Neural progenitor cell (in vitro differentiated cells): Measurements from ENCODE around the gene PRMT5. TPM values are rescaled to one million over a fixed set of nuclear protein-coding genes. Genes with fewer than 3 reads are reported as not detected.
"Not testable (repeated sequence)": the region's sequence is repeated elsewhere in the genome, so short reads cannot be mapped to it uniquely, and the experiment has no call there.

Source experiments
- DNase-seq: peaks from one replicate; pipeline ENCODE4 v3.0.0-alpha.2; 2016; ENCODE audit warnings: low spot score
- H2AFZ ChIP-seq: fragments of 200-600 bp; sonication (generic); replicated peaks from 2 replicates; pipeline ENCODE4 v1.6.1; 2016; ENCODE audit warnings: antibody characterized with exemption
- H3F3A ChIP-seq: fragments of 200-600 bp; sonication (generic); 2 replicates; pipeline ENCODE4 v1.6.1; 2016; ENCODE audit warnings: antibody characterized with exemption, low read depth
- H3K27ac ChIP-seq: fragments of 200-600 bp; sonication (generic); 2 replicates; pipeline ENCODE4 v1.5.1; 2016; ENCODE audit warnings: mild to moderate bottlenecking
- H3K27me3 ChIP-seq: fragments of 200-600 bp; sonication (generic); 2 replicates; pipeline ENCODE4 v1.6.1; 2016; ENCODE audit warnings: mild to moderate bottlenecking, moderate library complexity
- H3K36me3 ChIP-seq: fragments of 200-600 bp; sonication (generic); 2 replicates; pipeline ENCODE4 v1.5.1; 2016
- H3K4me1 ChIP-seq: fragments of 200-600 bp; sonication (generic); 2 replicates; pipeline ENCODE4 v1.6.1; 2016; ENCODE audit warnings: mixed run types
- H3K4me2 ChIP-seq: fragments of 200-600 bp; sonication (generic); 2 replicates; pipeline ENCODE4 v1.6.1; 2016
- H3K4me3 ChIP-seq: fragments of 200-600 bp; sonication (generic); 2 replicates; pipeline ENCODE4 v1.5.1; 2016
- H3K79me2 ChIP-seq: fragments of 200-600 bp; sonication (generic); 2 replicates; pipeline ENCODE4 v1.6.1; 2016; ENCODE audit warnings: low read depth
- H3K9ac ChIP-seq: fragments of 200-600 bp; sonication (generic); 2 replicates; pipeline ENCODE4 v1.6.1; 2016
- H3K9me3 ChIP-seq: fragments of 200-600 bp; sonication (generic); 2 replicates; pipeline ENCODE4 v1.5.1; 2016; ENCODE audit warnings: low read depth
- H4K20me1 ChIP-seq: fragments of 200-600 bp; sonication (generic); 2 replicates; pipeline ENCODE4 v1.6.1; 2016; ENCODE audit warnings: low read depth
- H3K27ac Mint-ChIP-seq: 3 replicates; pipeline ENCODE4 v1.8.0; 2021; ENCODE audit warnings: mixed read lengths
- H3K27me3 Mint-ChIP-seq: 2 replicates; pipeline ENCODE4 v1.8.0; 2022; ENCODE audit warnings: low read depth, mild to moderate bottlenecking, inconsistent platforms, moderate library complexity, mixed read lengths; ENCODE audit not compliant: insufficient read depth
- H3K36me3 Mint-ChIP-seq: 3 replicates; pipeline ENCODE4 v1.8.0; 2021; ENCODE audit warnings: mixed read lengths
- H3K4me1 Mint-ChIP-seq: 3 replicates; pipeline ENCODE4 v1.8.0; 2021; ENCODE audit warnings: mixed read lengths
- H3K4me3 Mint-ChIP-seq: 3 replicates; pipeline ENCODE4 v1.8.0; 2021; ENCODE audit warnings: mild to moderate bottlenecking, moderate library complexity, mixed read lengths
- H3K9me3 Mint-ChIP-seq: 3 replicates; pipeline ENCODE4 v1.8.0; 2020; ENCODE audit warnings: mixed read lengths
- CTCF ChIP-seq: fragments of 200-600 bp; sonication (generic); IDR thresholded peaks from 2 replicates; pipeline ENCODE4 v1.5.1; 2017; ENCODE audit warnings: antibody characterized with exemption, mild to moderate bottlenecking
- EZH2 ChIP-seq: fragments of 200-600 bp; sonication (generic); IDR thresholded peaks from 2 replicates; pipeline ENCODE4 v1.6.1; 2017; ENCODE audit warnings: antibody characterized with exemption, mild to moderate bottlenecking, moderate library complexity
- EZH2phosphoT487 ChIP-seq: fragments of 200-600 bp; sonication (generic); IDR thresholded peaks from 2 replicates; pipeline ENCODE4 v1.6.1; 2017; ENCODE audit warnings: antibody characterized with exemption
- total RNA-seq: library from RNA; depleted of rRNA; stranded (reverse); fragments of >200 nt; gene quantifications from 2 replicates; pipeline ENCODE4 v1.2.3, GENCODE V29; 2015; ENCODE audit warnings: low replicate concordance

The PRMT5 gene
- total RNA-seq, 1 donor from 2014 or later: 54.6 TPM

GRCh38 chr14:22966783-22967269 lies 37.6 kb upstream of the PRMT5 start:
- no peaks in the 10 kb centered on the region for H3K27me3 ChIP-seq
- H3K79me2 ChIP-seq: no peaks in the 10 kb centered on the region
- TF ChIP-seq EZH2phosphoT487: no peak
- TF ChIP-seq CTCF: no peak
- no peak for TF ChIP-seq EZH2
- no peak for DNase-seq
- H3K27ac ChIP-seq: peak overlapping the region; percentile 18
- H3F3A ChIP-seq: peaks cover 49% of the 10 kb centered on the region
- H3K4me1 ChIP-seq: no peaks in the 10 kb centered on the region
- H4K20me1 ChIP-seq: no peaks in the 10 kb centered on the region
- H3K9me3 Mint-ChIP-seq: peaks cover 2% of the 10 kb centered on the region
- H3K4me2 ChIP-seq: no peak overlapping the region
- peaks cover 15% of the 10 kb centered on the region for H3K36me3 Mint-ChIP-seq
- no peaks in the 10 kb centered on the region for H3K27me3 Mint-ChIP-seq
- H3K4me3 Mint-ChIP-seq: no peak overlapping the region
- no peaks in the 10 kb centered on the region for H3K9me3 ChIP-seq
- no peak overlapping the region for H3K4me3 ChIP-seq
- no peaks in the 10 kb centered on the region for H3K4me1 Mint-ChIP-seq
- H3K36me3 ChIP-seq: peaks cover 8% of the 10 kb centered on the region
- no peak overlapping the region for H3K9ac ChIP-seq
- H2AFZ ChIP-seq: no peak overlapping the region
- H3K27ac Mint-ChIP-seq: peak overlapping the region; percentile 57

GRCh38 chr14:22965916-22966782 lies 37.0 kb upstream of the PRMT5 start:
- H3K9me3 Mint-ChIP-seq, H4K20me1 ChIP-seq, H3K9ac ChIP-seq, H3K4me3 ChIP-seq, H3K36me3 ChIP-seq, H3K27me3 ChIP-seq, H3K4me1 ChIP-seq, H3K4me3 Mint-ChIP-seq, H3K9me3 ChIP-seq, H3K4me1 Mint-ChIP-seq, H2AFZ ChIP-seq, H3K27ac Mint-ChIP-seq, H3K4me2 ChIP-seq, H3K27me3 Mint-ChIP-seq, DNase-seq, H3K79me2 ChIP-seq: not testable (repeated sequence)
- peaks cover 14% of the 10 kb centered on the region for H3K36me3 Mint-ChIP-seq
- Histone ChIP-seq H3F3A (peaks cover 43% of the 10 kb centered on the region), H3K27ac (peak overlapping the region; percentile 18)

GRCh38 chr14:22962061-22962676 lies 33.0 kb upstream of the PRMT5 start:
- H3K4me3 ChIP-seq: no peak overlapping the region
- H3F3A ChIP-seq: peaks cover 10% of the 10 kb centered on the region
- Mint-ChIP-seq H3K9me3 (no peaks in the 10 kb centered on the region), H3K27ac (no peak overlapping the region), H3K4me1 (no peaks in the 10 kb centered on the region), H3K27me3 (no peaks in the 10 kb centered on the region), H3K4me3 (no peak overlapping the region), H3K36me3 (peaks cover 3% of the 10 kb centered on the region)
- no peaks in the 10 kb centered on the region for H3K79me2 ChIP-seq
- DNase-seq: no peak
- no peaks in the 10 kb centered on the region for H3K4me1 ChIP-seq
- no peak overlapping the region for H3K4me2 ChIP-seq
- no peak overlapping the region for H3K9ac ChIP-seq
- TF ChIP-seq EZH2 (no peak), EZH2phosphoT487 (no peak)
- no peaks in the 10 kb centered on the region for H3K27me3 ChIP-seq
- H3K27ac ChIP-seq: no peak overlapping the region
- no peak overlapping the region for H2AFZ ChIP-seq
- H4K20me1 ChIP-seq: no peaks in the 10 kb centered on the region
- no peaks in the 10 kb centered on the region for H3K9me3 ChIP-seq
- no peaks in the 10 kb centered on the region for H3K36me3 ChIP-seq

- H4K20me1 ChIP-seq: no peaks in the 10 kb centered on the region
- no peaks in the 10 kb centered on the region for H3K27me3 Mint-ChIP-seq
- no peaks in the 10 kb centered on the region for H3K27me3 ChIP-seq
- peaks cover 5% of the 10 kb centered on the region for H3K36me3 ChIP-seq
- peak overlapping the region; percentile 95 for H3K4me3 Mint-ChIP-seq
- H3K27ac Mint-ChIP-seq: peak overlapping the region; percentile 98
- H2AFZ ChIP-seq: peak overlapping the region; percentile 97
- TF ChIP-seq EZH2 (no peak), CTCF (no peak), EZH2phosphoT487 (no peak)
- H3K4me2 ChIP-seq: peak overlapping the region; percentile 81
- peaks cover 16% of the 10 kb centered on the region for H3K4me1 Mint-ChIP-seq
- H3K9me3 ChIP-seq: no peaks in the 10 kb centered on the region
- peaks cover 13% of the 10 kb centered on the region for H3K36me3 Mint-ChIP-seq
- peak overlapping the region; percentile 68 for H3K4me3 ChIP-seq
- DNase-seq: no peak
- H3F3A ChIP-seq: peaks cover 7% of the 10 kb centered on the region
- H3K4me1 ChIP-seq: peaks cover 7% of the 10 kb centered on the region
- H3K79me2 ChIP-seq: peaks cover 16% of the 10 kb centered on the region
- no peak overlapping the region for H3K27ac ChIP-seq
- peak overlapping the region; percentile 79 for H3K9ac ChIP-seq
- H3K9me3 Mint-ChIP-seq: no peaks in the 10 kb centered on the region
Measured at GRCh38 chr14:22955702-22956569, 26.8 kb upstream of the PRMT5 start.
